BLaER1 treated with 17β-estradiol and CSF1 and Interleukin-3, amounts not matched to agents 10 nM and 100 nM (cell line): ENCODE measurements around the gene HHIPL1.

ENCODE experiments used
- H3K27ac ChIP-seq, 11 experiments: shearing (Covaris generic); formaldehyde crosslinking; 2 replicates each; pipeline ENCODE4 v1.8.1; 2022
- H3K27me3 ChIP-seq, 11 experiments: shearing (Covaris generic); formaldehyde crosslinking; 2 replicates each; pipeline ENCODE4 v1.8.1; 2022
- H3K36me3 ChIP-seq, 11 experiments: shearing (Covaris generic); formaldehyde crosslinking; 2 replicates each; pipeline ENCODE4 v1.8.1; 2022
- H3K4me1 ChIP-seq, 10 experiments: shearing (Covaris generic); formaldehyde crosslinking; 2 replicates each; pipeline ENCODE4 v1.8.1; 2022
- H3K4me2 ChIP-seq, 11 experiments: shearing (Covaris generic); formaldehyde crosslinking; 2 replicates each; pipeline ENCODE4 v1.8.1; 2022
- H3K4me3 ChIP-seq, 10 experiments: shearing (Covaris generic); formaldehyde crosslinking; 2 replicates each; pipeline ENCODE4 v1.8.1; 2022
- H3K9ac ChIP-seq, 11 experiments: shearing (Covaris generic); formaldehyde crosslinking; 2 replicates each; pipeline ENCODE4 v1.8.1; 2022
- H3K9me3 ChIP-seq, 11 experiments: shearing (Covaris generic); formaldehyde crosslinking; replicated peaks in 1 of 11; 2 replicates each; pipeline ENCODE4 v1.8.1; 2022
- H4K20me1 ChIP-seq, 11 experiments: shearing (Covaris generic); formaldehyde crosslinking; 2 replicates each; pipeline ENCODE4 v1.8.1; 2022
- Cebpa-rat ChIP-seq, 11 experiments: shearing (Covaris generic); IDR thresholded peaks; 2 replicates each; pipeline ENCODE4 v1.8.1; 2022

HHIPL1 gene

DNA sequence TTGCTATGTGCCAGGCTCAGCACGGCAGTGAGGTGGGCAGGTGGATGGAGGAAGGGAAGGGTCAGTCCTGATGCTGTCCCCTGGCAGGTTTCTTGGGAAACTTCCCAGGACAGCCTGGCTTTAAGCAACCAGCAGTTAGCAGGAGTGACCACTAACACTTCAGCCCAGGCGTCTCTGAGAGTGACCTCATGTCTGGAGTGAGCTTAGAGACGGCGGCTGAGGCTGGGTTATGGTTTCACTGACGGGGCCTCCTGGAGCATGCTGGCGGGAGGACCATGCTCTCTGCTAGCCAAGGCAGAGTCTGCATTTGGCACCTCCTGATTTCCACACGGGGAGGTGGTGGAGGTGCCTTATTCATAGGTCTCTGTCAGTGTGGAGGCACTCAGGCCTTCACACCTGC, 2.5 kb downstream of the HHIPL1 start:
- H3K36me3 ChIP-seq = no peaks in the 10 kb centered on the region
- H3K4me1 ChIP-seq = peaks cover 34 to 51% (median 43%) of the 10 kb centered on the region in 10 experiments
- H3K9me3 ChIP-seq = no peaks in the 10 kb centered on the region
- no peak for TF ChIP-seq Cebpa-rat (IDR thresholded peaks at IDR 0.05)
- peak overlapping the region in 3 of 11 experiments; percentile 1 to 18 (median 11); a peak in 2 of 22 replicates for H3K4me2 ChIP-seq
- H3K27me3 ChIP-seq = peaks cover 12 to 45% (median 37%) of the 10 kb centered on the region in 11 experiments
- no peak overlapping the region for H3K27ac ChIP-seq
- peaks cover 0 to 4% (median 0%) of the 10 kb centered on the region in 11 experiments; a peak in 1 of 22 replicates for H4K20me1 ChIP-seq
- H3K9ac ChIP-seq = no peak overlapping the region
- no peak overlapping the region for H3K4me3 ChIP-seq

DNA sequence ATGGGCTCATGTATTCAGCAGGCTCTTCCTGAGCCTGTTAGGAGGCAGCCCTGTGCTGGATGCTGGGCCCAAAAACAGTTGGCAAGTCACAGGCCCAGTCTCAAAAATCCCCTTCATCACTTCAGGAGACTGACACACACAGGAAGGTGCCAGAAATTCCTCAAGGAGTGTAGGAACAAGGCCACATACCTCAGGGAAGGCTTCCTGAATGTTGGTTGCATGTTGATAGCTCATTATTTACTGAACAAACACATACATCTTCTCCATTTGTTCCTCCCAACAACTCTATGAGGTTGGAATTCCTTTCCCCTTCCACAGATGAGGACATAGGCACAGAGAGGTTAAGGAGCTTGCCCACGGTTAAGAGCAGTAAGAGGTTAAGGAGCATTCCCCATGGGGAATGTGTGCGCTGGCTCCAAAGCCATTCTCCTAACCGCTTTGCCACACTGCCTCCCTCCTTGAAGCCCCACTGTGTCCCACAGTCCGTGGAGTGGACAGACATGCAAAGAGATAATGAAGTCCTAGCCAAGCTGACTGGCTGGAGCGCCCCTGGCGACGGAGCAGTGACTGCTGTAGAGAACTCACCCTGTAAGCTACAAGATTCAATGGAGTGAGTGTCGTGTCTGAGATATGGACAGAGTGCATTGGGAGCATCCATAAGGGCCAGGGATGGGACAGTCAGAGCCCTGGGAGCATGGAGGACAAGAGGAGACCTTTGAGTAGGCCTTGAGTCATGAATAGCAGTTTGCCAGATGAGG, 3.3 kb downstream of the HHIPL1 start:
- H3K27me3 ChIP-seq = peaks cover 12 to 40% (median 33%) of the 10 kb centered on the region in 11 experiments
- H3K4me1 ChIP-seq = peaks cover 34 to 52% (median 45%) of the 10 kb centered on the region in 10 experiments
- H4K20me1 ChIP-seq = peaks cover 0 to 4% (median 0%) of the 10 kb centered on the region in 11 experiments; a peak in 1 of 22 replicates
- no peaks in the 10 kb centered on the region for H3K36me3 ChIP-seq
- H3K9me3 ChIP-seq = no peaks in the 10 kb centered on the region
- H3K4me3 ChIP-seq = no peak overlapping the region
- H3K9ac ChIP-seq = no peak overlapping the region
- TF ChIP-seq Cebpa-rat (IDR thresholded peaks at IDR 0.05) = no peak
- H3K27ac ChIP-seq = no peak overlapping the region
- peak overlapping the region in 3 of 11 experiments; percentile 1 to 26 (median 18); a peak in 2 of 22 replicates for H3K4me2 ChIP-seq

DNA sequence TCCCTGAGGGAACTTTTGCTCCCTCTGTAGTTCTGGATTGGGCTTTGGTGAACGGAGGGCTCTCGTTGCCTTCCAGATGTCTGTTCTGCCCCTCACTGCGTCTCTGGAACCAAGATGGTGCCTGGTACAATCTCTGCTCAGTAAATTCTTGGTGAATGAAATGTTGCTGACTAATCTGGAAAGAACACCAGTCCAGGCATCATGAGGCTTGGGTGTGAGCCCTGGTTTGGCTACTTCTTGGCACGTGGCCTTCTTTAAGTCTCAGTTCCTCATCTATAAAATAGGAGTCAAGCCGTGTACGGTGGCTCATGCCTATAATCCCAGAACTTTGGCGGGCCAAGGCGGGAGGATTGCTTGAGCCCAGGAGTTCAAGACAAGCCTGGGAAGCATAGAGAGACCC, 4.3 kb downstream of the HHIPL1 start:
- Histone ChIP-seq H3K9me3 (no peaks in the 10 kb centered on the region), H3K4me3 (no peak overlapping the region), H3K27ac (no peak overlapping the region), H4K20me1 (no peaks in the 10 kb centered on the region), H3K9ac (no peak overlapping the region), H3K4me1 (peaks cover 30 to 53% (median 39%) of the 10 kb centered on the region in 10 experiments), H3K27me3 (peaks cover 12 to 30% (median 23%) of the 10 kb centered on the region in 11 experiments), H3K4me2 (peak overlapping the region in 5 of 11 experiments; percentile 11 to 57 (median 31); a peak in 8 of 22 replicates), H3K36me3 (no peaks in the 10 kb centered on the region)
- TF ChIP-seq Cebpa-rat (IDR thresholded peaks at IDR 0.05) = no peak

GRCh38 chr14:99649643-99650042, 4.7 kb downstream of the HHIPL1 start:
- Histone ChIP-seq H3K9ac (no peak overlapping the region), H3K4me1 (peaks cover 30 to 54% (median 38%) of the 10 kb centered on the region in 10 experiments), H3K36me3 (no peaks in the 10 kb centered on the region), H3K27me3 (peaks cover 12 to 26% (median 19%) of the 10 kb centered on the region in 11 experiments), H3K4me3 (no peak overlapping the region), H3K4me2 (peak overlapping the region in 4 of 11 experiments; percentile 24 to 57 (median 32); a peak in 4 of 22 replicates), H3K27ac (no peak overlapping the region), H4K20me1 (no peaks in the 10 kb centered on the region), H3K9me3 (no peaks in the 10 kb centered on the region)
- TF ChIP-seq Cebpa-rat (IDR thresholded peaks at IDR 0.05) = no peak

GRCh38 chr14:99650189-99650588, 5.3 kb downstream of the HHIPL1 start:
- Histone ChIP-seq H3K9me3 (no peaks in the 10 kb centered on the region), H3K27ac (no peak overlapping the region), H3K4me1 (peaks cover 25 to 48% (median 32%) of the 10 kb centered on the region in 10 experiments), H4K20me1 (no peaks in the 10 kb centered on the region), H3K9ac (no peak overlapping the region), H3K4me3 (no peak overlapping the region), H3K27me3 (peaks cover 11 to 20% (median 13%) of the 10 kb centered on the region in 11 experiments), H3K4me2 (no peak overlapping the region), H3K36me3 (no peaks in the 10 kb centered on the region)
- TF ChIP-seq Cebpa-rat (IDR thresholded peaks at IDR 0.05) = no peak

GRCh38 chr14:99651953-99652746, 7.2 kb downstream of the HHIPL1 start:
- H3K4me1 ChIP-seq = peaks cover 22 to 52% (median 35%) of the 10 kb centered on the region in 10 experiments
- 0 out of 22 replicates have a peak overlapping the region, but pooled peaks of 1 of the 11 experiments have one; percentile 11 for H3K9ac ChIP-seq
- no peaks in the 10 kb centered on the region for H3K36me3 ChIP-seq
- H3K27ac ChIP-seq = no peak overlapping the region
- H3K27me3 ChIP-seq = peaks cover 0 to 3% (median 0%) of the 10 kb centered on the region in 11 experiments; a peak in 3 of 22 replicates
- TF ChIP-seq Cebpa-rat (IDR thresholded peaks at IDR 0.05) = no peak
- H4K20me1 ChIP-seq = no peaks in the 10 kb centered on the region
- H3K9me3 ChIP-seq = no peaks in the 10 kb centered on the region
- no peak overlapping the region for H3K4me3 ChIP-seq
- H3K4me2 ChIP-seq = peak overlapping the region; percentile 13 to 81 (median 73); a peak in 20 of 22 replicates

- no peak overlapping the region for H3K4me3 ChIP-seq
These were observed 9.5 kb downstream of the HHIPL1 start for GRCh38 chr14:99654235-99654985.

DNA sequence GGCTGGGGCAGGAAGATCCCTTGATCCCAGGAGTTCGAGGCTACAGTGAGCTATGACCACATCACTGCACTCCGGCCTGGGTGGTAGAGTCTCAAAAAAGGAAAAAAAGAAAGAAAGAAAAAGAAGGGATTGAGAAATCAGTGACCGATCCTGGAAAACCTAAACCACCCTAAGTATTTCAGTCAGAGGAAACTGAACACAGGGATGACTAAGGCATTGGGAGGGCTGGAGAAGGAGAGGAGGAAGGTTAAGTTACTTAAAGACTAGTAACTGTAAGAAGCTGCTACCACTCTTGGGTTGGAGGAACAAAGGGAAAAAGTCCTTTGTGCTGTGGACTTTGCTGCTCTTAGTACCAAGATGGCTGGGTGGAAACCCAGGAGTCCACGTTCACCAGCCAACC, 10.6 kb downstream of the HHIPL1 start:
- peak overlapping the region in 3 of 11 experiments; percentile 2 to 38 (median 23); a peak in 3 of 22 replicates for H3K4me2 ChIP-seq

More at GRCh38 chr14:99654235-99654985, 9.5 kb downstream of the HHIPL1 start:
- Histone ChIP-seq H4K20me1 (no peaks in the 10 kb centered on the region), H3K9ac (no peak overlapping the region), H3K27me3 (peaks cover 0 to 14% (median 6%) of the 10 kb centered on the region in 11 experiments; a peak in 10 of 22 replicates), H3K4me2 (peak overlapping the region in 8 of 11 experiments; percentile 3 to 81 (median 28); a peak in 10 of 22 replicates), H3K9me3 (no peaks in the 10 kb centered on the region), H3K4me1 (peaks cover 19 to 71% (median 49%) of the 10 kb centered on the region in 10 experiments), H3K36me3 (no peaks in the 10 kb centered on the region), H3K27ac (no peak overlapping the region; a peak in 1 of 22 replicates)
- no peak for TF ChIP-seq Cebpa-rat (IDR thresholded peaks at IDR 0.05)

More for the DNA sequence above, 10.6 kb downstream of the HHIPL1 start:
- H3K36me3 ChIP-seq = no peaks in the 10 kb centered on the region
- H3K4me1 ChIP-seq = peaks cover 20 to 80% (median 57%) of the 10 kb centered on the region in 10 experiments
- H3K9ac ChIP-seq = no peak overlapping the region
- TF ChIP-seq Cebpa-rat (IDR thresholded peaks at IDR 0.05) = no peak
- H4K20me1 ChIP-seq = no peaks in the 10 kb centered on the region
- peaks cover 0 to 23% (median 9%) of the 10 kb centered on the region in 11 experiments; a peak in 12 of 22 replicates for H3K27me3 ChIP-seq
- no peak overlapping the region for H3K27ac ChIP-seq
- H3K4me3 ChIP-seq = no peak overlapping the region
- no peaks in the 10 kb centered on the region for H3K9me3 ChIP-seq
